Activated T-helper 1 cell treated with anti-CD3 and anti-CD28 coated beads, Interleukin-12 subunit alpha, Interleukin-12 subunit beta, Interleukin-2, Interleukin-4 antibody, amounts not matched to agents 30 ng/mL and 10 ng/mL and 1 ng/mL, durations not matched to agents 14 hours and 24 hours and 36 hours (primary cell): Measurements from ENCODE around the gene INPP5F. TPM values are rescaled to one million over a fixed set of nuclear protein-coding genes. Genes with fewer than 3 reads are reported as not detected.

Source experiments
- DNase-seq: peaks from one replicate; pipeline ENCODE4 v3.0.0; 2021; ENCODE audit warnings: low spot score
- H3K27ac Mint-ChIP-seq: one replicate; pipeline ENCODE4 v1.8.0; 2021; ENCODE audit warnings: mild to moderate bottlenecking, mixed read lengths
- H3K27me3 Mint-ChIP-seq: one replicate; pipeline ENCODE4 v1.8.0; 2022; ENCODE audit warnings: mild to moderate bottlenecking, moderate library complexity, mixed read lengths; ENCODE audit not compliant: insufficient read depth
- H3K36me3 Mint-ChIP-seq: one replicate; pipeline ENCODE4 v1.8.0; 2021; ENCODE audit warnings: low read depth, mixed read lengths
- H3K4me1 Mint-ChIP-seq: one replicate; pipeline ENCODE4 v1.8.0; 2021; ENCODE audit warnings: low read depth, mixed read lengths
- H3K4me3 Mint-ChIP-seq: one replicate; pipeline ENCODE4 v1.8.0; 2021; ENCODE audit warnings: mild to moderate bottlenecking, moderate library complexity, mixed read lengths
- H3K9me3 Mint-ChIP-seq: one replicate; pipeline ENCODE4 v1.8.0; 2021; ENCODE audit warnings: mixed read lengths
- intact Hi-C: fragments of 100-400 bp; cut with micrococcal nuclease; formaldehyde crosslinking; loops from one replicate; pipeline ENCODE4 v1.15.1; 2024
- total RNA-seq: library from RNA; stranded (reverse); gene quantifications from 2 replicates; pipeline ENCODE4 v1.2.3, GENCODE V29; 2022

The INPP5F gene
- total RNA-seq, 1 donor from 2014 or later, result 19.4 TPM

DNA sequence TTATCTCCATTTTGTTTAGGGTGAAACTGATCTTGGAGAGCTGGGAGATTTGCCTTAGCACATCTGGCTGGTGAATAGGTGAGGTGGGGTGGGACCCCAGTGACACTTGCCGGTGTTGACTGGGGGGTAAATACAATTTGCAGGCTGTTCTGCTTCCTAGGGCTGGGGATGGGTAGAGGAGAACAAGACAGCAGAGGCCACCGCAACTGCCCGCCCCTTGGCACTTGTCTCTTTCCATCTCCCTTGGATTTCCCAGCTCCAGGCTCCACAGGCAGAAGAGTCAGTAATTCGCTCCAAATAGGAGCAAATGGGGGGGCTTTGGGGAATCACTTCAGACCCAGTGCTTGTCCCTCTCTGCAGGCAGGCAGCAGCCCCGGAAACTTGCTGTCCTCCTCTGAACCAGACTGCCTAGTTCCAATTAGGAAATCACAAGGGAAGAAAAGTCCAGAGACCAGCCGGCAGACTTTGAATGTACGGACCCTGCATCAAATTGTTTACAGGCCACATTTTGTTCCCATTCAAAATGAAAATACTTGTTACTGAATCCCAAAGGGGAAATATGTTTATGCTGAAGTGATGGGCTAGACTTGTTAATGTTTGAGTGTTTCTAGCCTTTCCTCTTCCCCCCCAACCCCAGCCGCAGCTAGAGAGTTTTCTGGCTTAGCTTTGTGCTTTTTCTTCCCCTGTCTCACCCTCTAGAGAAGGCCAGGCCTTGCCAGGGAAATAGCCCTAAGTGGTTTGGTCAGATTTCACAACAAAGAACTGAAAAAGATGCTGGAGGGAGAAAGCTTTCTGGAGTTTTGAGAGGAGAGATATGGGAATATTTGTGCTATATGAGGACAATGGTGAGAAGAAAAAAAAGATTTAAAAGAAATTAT is 10.0 kb upstream of the INPP5F start:
- no peak for DNase-seq
- intact Hi-C loops, result no loop called here
- H3K36me3 Mint-ChIP-seq, result peaks cover 3% of the 10 kb centered on the region
- H3K4me1 Mint-ChIP-seq, result no peaks in the 10 kb centered on the region
- no peak overlapping the region for H3K4me3 Mint-ChIP-seq
- H3K27ac Mint-ChIP-seq, result no peak overlapping the region
- no peaks in the 10 kb centered on the region for H3K27me3 Mint-ChIP-seq
- peaks cover 13% of the 10 kb centered on the region for H3K9me3 Mint-ChIP-seq

DNA sequence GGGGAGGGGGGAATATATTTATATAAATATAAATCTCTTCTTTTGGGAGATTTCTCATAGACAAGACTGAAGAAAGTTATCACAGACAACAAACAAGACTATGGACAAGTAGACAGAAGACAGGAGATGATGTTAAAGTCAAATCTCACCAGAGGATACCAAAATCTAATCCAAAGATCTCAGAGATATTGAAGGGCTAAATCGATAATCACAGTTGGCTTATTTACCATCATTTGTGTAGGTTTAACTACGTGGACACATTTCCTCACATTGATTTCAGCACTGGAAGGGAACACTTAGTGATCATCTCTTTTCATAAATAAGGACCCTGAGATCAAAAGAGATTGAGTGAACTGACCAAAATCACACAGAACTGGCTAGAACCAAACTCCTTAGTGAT is 2.7 kb upstream of the INPP5F start:
- intact Hi-C loops, result no loop called here
- H3K9me3 Mint-ChIP-seq, result peaks cover 4% of the 10 kb centered on the region
- peaks cover 28% of the 10 kb centered on the region for H3K4me1 Mint-ChIP-seq
- H3K4me3 Mint-ChIP-seq, result no peak overlapping the region
- peaks cover 4% of the 10 kb centered on the region for H3K36me3 Mint-ChIP-seq
- peak overlapping the region; percentile 1 for H3K27ac Mint-ChIP-seq
- DNase-seq, result no peak
- no peaks in the 10 kb centered on the region for H3K27me3 Mint-ChIP-seq

DNA sequence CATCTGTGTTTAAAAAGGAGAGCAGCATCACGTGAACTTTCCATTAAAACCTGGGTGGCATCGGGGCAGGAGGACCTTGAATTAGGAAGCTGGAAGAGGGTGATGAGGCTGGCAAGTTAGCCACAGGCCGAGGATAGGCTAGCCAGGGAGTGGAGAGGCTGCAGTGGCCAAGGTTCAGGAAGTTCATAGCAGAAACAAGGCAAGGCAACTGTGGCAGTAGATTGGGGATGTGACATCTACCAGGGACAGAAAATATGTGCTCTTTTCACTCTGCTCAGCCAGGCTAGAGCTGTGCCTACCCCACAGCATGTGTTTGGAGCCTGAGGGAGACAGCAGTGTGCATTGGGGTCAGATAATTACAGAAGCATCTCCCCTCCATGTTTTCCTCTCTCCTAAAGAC is 2.2 kb upstream of the INPP5F start:
- Mint-ChIP-seq H3K27me3 (no peaks in the 10 kb centered on the region), H3K4me1 (peaks cover 33% of the 10 kb centered on the region), H3K27ac (peak overlapping the region; percentile 1), H3K9me3 (peaks cover 4% of the 10 kb centered on the region), H3K4me3 (peak overlapping the region; percentile 15), H3K36me3 (peaks cover 4% of the 10 kb centered on the region)
- intact Hi-C loops, result no loop called here
- DNase-seq, result no peak

DNA sequence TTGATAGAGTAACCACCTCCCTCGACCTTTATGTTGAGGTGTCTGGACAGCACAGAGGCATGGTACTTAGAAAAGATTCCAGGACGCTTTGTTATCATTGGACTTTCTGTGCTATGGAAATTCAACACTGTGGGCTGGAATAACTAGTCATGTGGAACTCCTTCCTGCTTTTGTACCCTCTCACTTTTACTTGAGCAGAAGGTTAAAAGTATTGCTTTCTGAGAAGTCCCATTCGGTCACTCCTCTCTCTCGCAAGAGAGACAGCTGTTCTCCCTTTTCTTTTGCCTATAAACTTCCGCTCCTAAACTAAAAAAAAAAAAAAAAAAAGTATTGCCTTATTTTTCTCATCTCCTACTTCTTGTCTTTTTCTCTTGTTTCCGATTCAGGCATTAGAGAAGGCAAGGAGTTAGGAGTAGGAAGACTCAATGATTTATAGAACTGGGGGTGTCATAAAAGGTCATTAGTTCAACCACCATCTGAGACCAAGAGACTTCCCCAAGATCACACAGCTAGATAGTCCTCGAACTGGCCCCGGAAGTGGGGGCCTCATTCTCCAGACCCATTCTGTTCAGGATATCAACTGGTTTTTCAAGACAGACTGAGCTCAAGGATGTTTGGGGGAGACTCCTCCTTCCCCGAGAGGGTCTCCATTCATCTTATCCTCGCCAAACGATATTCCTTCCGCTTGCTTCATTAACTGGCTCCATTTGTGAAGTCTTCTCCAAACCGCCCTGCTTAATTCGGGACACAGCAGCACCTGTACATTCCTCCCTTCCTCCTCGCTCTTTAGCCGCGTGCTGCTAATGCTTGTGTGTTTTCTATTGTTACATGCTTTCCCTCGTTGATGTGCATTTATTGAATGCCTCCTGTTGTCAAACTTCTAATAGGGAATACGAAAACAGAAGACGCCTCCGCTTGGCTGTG is 995 bp upstream of the INPP5F start:
- Mint-ChIP-seq H3K4me1 (peaks cover 39% of the 10 kb centered on the region), H3K27me3 (no peaks in the 10 kb centered on the region), H3K9me3 (peaks cover 4% of the 10 kb centered on the region), H3K4me3 (peak overlapping the region; percentile 71), H3K36me3 (peaks cover 4% of the 10 kb centered on the region), H3K27ac (peak overlapping the region; percentile 63)
- intact Hi-C loops, result loop anchor here (1.0 to 5.0 kb wide), 6 partner anchors 16 to 643 kb away; partner anchors contain the start of genes BAG3 and EIF3A
- DNase-seq, result no peak

DNA sequence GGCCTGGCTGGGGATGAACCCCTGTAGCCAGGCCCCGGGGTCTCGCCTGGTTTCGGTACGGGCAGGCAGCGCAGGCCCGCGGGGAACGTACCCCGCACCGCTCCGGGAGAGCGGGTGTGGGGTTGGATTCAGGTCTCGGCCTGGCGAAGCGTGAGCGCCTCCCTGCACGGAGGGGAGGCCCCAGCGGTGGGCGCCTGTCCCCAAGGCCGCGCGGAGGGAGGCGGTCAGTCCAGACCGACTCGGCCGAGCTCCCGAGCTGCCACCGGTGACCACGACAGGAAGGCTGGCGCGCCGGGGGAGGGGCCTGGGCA is 378 bp upstream of the INPP5F start:
- intact Hi-C loops, result loop anchor here (1.0 to 5.0 kb wide), 6 partner anchors 16 to 643 kb away; partner anchors contain the start of genes BAG3 and EIF3A
- H3K27me3 Mint-ChIP-seq, result no peaks in the 10 kb centered on the region
- DNase-seq, result no peak
- peaks cover 5% of the 10 kb centered on the region for H3K36me3 Mint-ChIP-seq
- H3K4me1 Mint-ChIP-seq, result peaks cover 39% of the 10 kb centered on the region
- peak overlapping the region; percentile 71 for H3K4me3 Mint-ChIP-seq
- peak overlapping the region; percentile 63 for H3K27ac Mint-ChIP-seq
- H3K9me3 Mint-ChIP-seq, result peaks cover 2% of the 10 kb centered on the region

DNA sequence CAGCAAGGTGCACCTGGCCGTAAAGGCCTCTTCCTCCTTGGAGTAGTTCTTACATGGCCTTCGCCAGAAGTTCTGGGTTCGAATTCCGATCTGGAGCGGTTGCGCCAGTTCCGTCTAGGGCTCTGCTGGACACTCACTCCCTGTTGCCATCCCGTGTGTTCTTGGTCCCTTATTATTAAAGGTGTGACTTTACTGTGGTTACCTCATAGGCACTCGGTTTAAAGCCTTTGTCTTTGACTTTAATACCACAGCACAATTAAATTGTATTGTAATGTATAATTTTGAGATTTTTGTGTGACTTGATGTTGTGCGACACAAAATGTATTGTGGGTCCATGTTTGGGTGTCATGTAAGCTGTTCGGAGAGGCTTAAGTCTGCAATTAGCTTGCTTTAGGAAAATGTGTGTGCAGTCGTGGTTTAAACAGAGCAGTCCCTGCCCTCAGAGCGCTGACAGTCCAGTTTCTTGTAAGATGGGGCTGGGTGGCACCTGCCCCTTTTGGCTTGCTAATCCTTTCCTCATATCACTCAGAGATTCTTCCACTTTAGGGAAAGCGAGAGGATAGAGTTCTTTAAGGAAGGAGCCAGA is 919 bp downstream of the INPP5F start:
- H3K9me3 Mint-ChIP-seq, result no peaks in the 10 kb centered on the region
- H3K27ac Mint-ChIP-seq, result peak overlapping the region; percentile 81
- no peak for DNase-seq
- intact Hi-C loops, result loop anchor here (1.0 to 5.0 kb wide), 5 partner anchors 40 to 972 kb away; partner anchors contain the start of genes CACUL1, EIF3A, MCMBP and SEC23IP
- peak overlapping the region; percentile 93 for H3K4me3 Mint-ChIP-seq
- peaks cover 39% of the 10 kb centered on the region for H3K4me1 Mint-ChIP-seq
- no peaks in the 10 kb centered on the region for H3K27me3 Mint-ChIP-seq
- peaks cover 5% of the 10 kb centered on the region for H3K36me3 Mint-ChIP-seq

DNA sequence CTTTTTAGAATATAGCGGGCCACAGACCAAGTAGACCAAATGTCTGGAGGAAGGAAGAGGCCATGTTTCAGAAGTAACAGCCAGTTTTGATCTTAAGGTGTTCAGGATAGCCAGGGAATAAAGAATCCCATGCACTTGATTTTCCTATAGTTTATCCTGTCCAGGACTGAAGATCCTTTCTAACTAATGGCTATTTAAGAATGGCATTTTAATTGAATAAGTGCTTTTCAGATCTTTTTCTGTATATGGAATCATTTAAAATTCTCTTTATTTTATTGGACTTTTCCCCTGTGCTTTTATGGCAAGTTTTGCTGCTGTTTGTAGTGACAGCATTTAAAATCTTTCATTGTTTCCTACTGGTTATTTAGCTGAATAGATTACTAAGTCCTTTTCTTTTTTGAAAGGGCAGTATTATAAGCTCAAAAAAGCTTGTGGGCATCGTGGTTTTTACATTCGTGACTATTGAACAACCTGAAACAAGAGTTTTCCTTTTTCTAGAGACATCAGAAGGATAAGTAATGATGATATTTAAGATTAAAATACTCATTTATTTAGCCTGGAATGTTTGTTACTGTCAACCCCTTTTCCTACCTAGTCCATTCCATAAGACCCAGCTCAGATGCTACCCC is 2.4 kb downstream of the INPP5F start:
- Mint-ChIP-seq H3K27ac (no peak overlapping the region), H3K9me3 (no peaks in the 10 kb centered on the region), H3K36me3 (peaks cover 7% of the 10 kb centered on the region), H3K27me3 (no peaks in the 10 kb centered on the region), H3K4me1 (peaks cover 38% of the 10 kb centered on the region), H3K4me3 (peak overlapping the region; percentile 93)
- intact Hi-C loops, result loop anchor here (5.0 kb wide), 1 partner anchor 646 kb away; the partner anchor contains the start of gene EIF3A
- no peak for DNase-seq

DNA sequence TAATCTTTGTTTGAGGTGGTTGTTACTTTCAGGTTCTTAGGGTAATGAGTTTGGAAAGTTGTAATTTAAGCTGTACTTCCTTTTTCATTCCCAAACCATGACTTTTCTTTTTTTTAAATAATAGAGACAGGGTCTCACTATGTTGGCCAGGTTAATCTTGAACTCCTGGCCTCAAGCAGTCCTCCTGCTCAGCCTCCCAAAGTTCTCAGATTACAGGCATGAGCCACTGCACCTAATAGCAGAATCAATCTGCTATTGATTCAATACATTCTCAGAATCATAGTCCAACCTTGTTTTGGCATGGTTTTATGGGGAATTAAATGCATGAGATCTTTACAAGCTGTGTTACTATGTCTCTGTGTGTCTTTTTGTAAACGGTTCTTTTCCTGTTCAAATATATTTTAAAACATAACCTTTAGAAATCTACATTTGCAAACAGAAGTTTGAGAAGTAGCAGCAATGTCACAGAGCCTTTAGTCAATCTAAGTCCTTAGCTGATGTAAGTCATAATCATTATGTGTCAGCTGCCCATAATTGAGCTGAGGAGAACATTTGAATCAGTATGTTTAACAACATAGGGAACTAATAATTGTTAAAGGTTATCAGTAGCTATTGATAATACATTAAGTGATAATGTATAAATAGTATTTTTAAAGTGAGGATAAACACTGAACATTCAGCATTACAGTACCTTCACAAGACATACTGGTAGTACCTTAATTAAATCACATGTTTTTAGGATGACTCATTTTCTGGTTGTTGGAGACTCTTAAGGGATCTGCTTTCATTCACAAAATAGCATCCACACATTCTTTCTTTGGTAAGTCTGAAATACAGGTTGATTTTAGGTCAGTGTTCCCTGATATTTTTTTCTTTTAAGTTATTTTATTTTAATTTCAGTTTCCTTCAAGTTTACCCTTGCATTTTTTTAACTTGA is 8.8 kb downstream of the INPP5F start:
- Mint-ChIP-seq H3K4me3 (no peak overlapping the region), H3K9me3 (no peaks in the 10 kb centered on the region), H3K27ac (no peak overlapping the region), H3K36me3 (peaks cover 4% of the 10 kb centered on the region), H3K27me3 (no peaks in the 10 kb centered on the region), H3K4me1 (peaks cover 13% of the 10 kb centered on the region)
- intact Hi-C loops, result no loop called here
- no peak for DNase-seq

DNA sequence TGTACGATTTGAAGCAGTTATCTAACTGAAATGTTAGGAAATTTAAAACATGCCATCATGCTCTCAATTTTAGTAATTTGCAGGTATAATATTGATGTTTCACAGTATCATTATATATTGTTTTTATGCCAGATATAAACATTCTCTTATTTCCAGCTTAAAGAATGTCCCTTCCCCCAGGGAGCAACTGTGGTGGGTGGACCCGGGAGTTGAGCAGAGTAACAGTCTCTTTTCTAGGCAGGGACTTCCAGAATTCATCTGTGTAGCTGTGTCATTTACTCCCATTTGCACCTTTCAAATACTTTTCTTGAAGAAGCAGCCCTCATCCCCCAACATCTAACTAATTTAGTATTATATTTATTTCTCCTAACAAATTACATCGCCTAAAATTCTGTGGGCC is 9.6 kb downstream of the INPP5F start:
- no peak for DNase-seq
- H3K4me1 Mint-ChIP-seq, result peaks cover 13% of the 10 kb centered on the region
- intact Hi-C loops, result no loop called here
- peaks cover 2% of the 10 kb centered on the region for H3K36me3 Mint-ChIP-seq
- no peak overlapping the region for H3K4me3 Mint-ChIP-seq
- H3K9me3 Mint-ChIP-seq, result no peaks in the 10 kb centered on the region
- H3K27ac Mint-ChIP-seq, result no peak overlapping the region
- no peaks in the 10 kb centered on the region for H3K27me3 Mint-ChIP-seq

DNA sequence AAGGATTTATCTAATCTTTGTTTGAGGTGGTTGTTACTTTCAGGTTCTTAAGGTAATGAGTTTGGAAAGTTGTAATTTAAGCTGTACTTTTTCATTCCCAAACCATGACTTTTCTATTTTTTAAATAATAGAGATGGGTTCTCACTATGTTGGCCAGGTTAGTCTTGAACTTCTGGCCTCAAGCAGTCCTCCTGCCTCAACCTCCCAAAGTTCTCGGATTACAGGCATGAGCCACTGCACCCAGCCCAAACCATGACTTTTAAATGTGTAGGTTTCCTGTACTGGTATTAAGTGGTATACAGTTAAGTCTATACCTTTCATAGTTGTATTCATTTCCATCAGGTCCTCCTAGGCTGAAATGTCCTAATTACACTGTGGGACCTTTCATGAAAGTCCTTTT is 10.4 kb downstream of the INPP5F start:
- intact Hi-C loops, result no loop called here
- H3K9me3 Mint-ChIP-seq, result no peaks in the 10 kb centered on the region

DNA sequence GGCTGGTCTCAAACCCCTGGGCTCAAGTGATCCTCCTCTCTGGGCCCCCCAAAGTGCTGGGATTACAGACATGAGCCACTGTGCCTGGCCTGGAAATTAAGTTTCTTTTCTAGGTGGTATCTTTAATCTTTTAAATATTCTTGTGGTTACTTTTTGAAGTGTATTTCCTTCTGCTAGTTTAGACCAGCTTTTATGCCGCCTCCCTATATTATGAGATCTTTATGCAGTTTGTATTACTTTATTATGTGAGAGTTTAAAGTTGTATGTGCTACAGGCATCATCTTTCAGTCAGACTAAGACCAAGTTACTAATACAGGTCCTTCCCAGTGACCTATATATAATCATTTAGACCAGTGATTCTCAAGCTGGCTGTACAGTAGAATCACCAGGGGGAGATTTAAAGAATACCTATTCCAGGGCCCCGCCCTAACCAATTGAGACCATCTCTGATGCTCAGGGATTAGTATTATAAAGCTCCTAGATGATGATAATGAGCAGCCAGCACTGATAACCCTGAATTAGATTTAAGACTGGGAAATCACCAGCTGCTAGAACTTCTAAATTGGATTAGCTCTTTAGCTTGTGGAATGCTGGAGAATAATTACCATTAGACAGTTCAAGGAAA is 11.3 kb downstream of the INPP5F start:
- intact Hi-C loops, result no loop called here
- H3K27ac Mint-ChIP-seq, result no peak overlapping the region
- H3K4me3 Mint-ChIP-seq, result no peak overlapping the region

More for the DNA sequence above, 10.4 kb downstream of the INPP5F start:
- Mint-ChIP-seq H3K36me3 (peaks cover 2% of the 10 kb centered on the region), H3K4me3 (no peak overlapping the region), H3K27ac (no peak overlapping the region), H3K4me1 (peaks cover 13% of the 10 kb centered on the region), H3K27me3 (no peaks in the 10 kb centered on the region)
- DNase-seq, result no peak

More for the DNA sequence above, 11.3 kb downstream of the INPP5F start:
- Mint-ChIP-seq H3K27me3 (no peaks in the 10 kb centered on the region), H3K4me1 (peaks cover 13% of the 10 kb centered on the region), H3K36me3 (peaks cover 2% of the 10 kb centered on the region), H3K9me3 (no peaks in the 10 kb centered on the region)
- DNase-seq, result no peak
